ENCODE measurements around the gene CCDC12.

The CCDC12 gene

GRCh38 chr3:46989146-46989810 lies 12.7 kb upstream of the CCDC12 start:
- H3K4me3 ChIP-seq (ENCODE audit: low read length), result no peak overlapping the region
- TF ChIP-seq CTCF (IDR thresholded peaks at IDR 0.05; ENCODE audit: insufficient read depth, low read depth, low read length, missing control alignments), result no peak
- no peak for DNase-seq (ENCODE audit: low read depth)

DNA sequence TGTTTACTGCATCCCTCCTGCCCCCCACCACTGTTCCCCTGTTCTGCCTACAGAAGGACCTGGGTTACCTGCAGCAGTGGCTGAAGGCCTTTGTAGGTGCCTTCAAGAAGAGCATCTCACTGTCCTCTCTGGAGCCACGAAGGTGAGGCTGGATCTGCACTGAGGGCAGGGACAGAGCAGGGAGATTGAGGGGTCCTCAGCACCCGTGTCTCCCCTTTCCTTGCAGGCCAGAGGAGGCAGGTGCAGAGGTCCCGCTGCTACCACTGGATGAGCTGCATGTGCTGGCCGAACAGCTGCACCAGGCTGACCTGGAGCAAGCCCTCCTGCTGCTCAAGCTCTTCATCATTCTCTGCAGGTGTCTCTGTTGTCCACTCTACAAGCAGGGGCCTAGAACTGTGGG lies 12.1 kb upstream of the CCDC12 start:
- no peak for TF ChIP-seq CTCF (IDR thresholded peaks at IDR 0.05; ENCODE audit: insufficient read depth, low read depth, low read length, missing control alignments)
- H3K4me3 ChIP-seq (ENCODE audit: low read length), result no peak overlapping the region
- DNase-seq (ENCODE audit: low read depth), result no peak

DNA sequence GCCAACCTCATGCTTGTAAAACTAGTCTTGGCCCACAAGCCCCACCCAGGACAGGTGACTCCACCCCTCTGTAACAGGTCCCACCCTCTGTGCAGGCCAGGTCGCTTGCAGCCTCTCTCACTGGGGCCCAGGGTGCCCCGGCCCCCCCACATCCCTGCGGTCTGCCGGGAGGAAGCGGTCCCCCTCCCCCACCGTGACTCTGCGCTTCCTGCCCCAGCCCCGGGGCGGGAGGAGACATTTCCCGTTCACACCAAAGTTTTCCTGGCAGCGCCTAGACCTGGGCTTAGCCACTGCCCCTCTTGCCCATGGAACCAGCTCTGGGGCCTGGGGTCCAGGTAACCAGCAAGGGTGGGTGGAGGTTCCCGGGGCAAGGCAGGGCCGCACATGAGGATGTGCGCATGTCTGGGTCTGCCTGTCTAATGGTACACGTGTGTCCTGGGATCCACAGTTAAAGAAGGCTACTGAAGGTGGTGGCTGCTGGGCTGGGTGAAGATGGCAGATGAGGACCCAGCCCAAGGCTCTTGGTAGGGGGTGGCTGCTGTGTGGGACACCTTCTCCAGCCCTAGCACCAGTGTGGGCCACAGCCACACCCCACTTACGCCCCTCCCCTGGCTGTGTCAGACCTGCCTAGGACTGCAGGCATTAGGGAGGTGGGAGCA lies 11.3 kb upstream of the CCDC12 start:
- peak; percentile 81 for DNase-seq (ENCODE audit: low read depth)
- no peak overlapping the region for H3K4me3 ChIP-seq (ENCODE audit: low read length)
- TF ChIP-seq CTCF (IDR thresholded peaks at IDR 0.05; ENCODE audit: insufficient read depth, low read depth, low read length, missing control alignments), result no peak

DNA sequence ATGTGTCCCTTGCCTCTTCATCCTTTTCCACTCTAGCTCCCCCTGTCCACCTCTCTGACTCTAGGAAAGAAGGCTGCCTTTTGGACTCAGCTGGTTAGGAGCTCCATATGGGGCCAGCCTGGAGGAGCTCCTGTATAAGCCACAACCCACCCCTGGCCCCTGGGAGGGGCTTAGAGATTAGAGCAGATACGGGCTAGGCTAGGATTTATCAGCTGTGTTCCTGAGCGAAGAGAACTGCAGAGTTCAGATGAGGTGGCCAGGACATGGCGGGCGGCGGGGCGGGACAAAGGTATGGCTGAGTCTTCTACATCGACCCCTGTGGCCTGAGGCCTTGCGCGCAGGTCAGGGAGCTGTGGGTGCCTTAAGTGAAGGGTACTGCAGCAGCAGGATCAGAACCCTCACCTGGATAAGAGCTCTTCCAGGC lies 10.8 kb upstream of the CCDC12 start:
- no peak overlapping the region for H3K4me3 ChIP-seq (ENCODE audit: low read length)
- DNase-seq (ENCODE audit: low read depth), result no peak
- TF ChIP-seq CTCF (IDR thresholded peaks at IDR 0.05; ENCODE audit: insufficient read depth, low read depth, low read length, missing control alignments), result no peak

- no peak for DNase-seq (ENCODE audit: low read depth)
- no peak overlapping the region for H3K4me3 ChIP-seq (ENCODE audit: low read length)
- TF ChIP-seq CTCF (IDR thresholded peaks at IDR 0.05; ENCODE audit: insufficient read depth, low read depth, low read length, missing control alignments), result no peak
These were observed 10.3 kb upstream of the CCDC12 start for GRCh38 chr3:46986782-46987310.

DNA sequence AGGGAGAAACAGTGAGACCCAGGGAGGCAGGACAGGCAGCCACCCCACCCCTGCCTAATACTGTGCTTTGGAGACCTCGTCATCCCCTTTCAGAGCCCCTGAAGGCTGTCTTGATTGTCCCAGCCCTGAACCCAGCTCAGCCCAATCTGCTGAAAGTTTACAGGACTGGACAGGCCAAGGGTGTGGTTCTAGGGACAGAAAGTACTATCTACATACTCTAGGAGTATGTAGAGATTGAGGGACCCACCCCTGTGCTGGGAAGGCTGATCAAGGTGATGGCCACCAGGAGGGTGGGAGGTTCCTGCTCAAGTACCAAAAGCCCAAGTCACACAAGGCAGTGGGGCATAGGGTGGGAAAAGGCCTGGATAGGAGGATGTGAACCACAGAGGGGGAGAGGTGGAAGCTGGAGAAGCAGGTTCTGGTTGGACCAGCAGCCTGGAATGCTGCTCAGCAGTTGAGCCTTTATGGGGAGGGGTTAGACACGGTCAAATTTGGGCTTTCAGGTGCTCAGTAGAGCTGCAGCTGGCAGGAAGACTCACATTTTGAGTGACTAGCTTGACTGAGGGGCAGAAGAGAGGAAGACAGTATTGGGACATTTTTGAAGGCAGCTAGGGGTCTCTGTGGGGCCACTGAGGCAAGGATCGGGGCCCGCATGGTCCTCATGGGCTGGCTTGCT lies 9.6 kb upstream of the CCDC12 start:
- no peak for TF ChIP-seq CTCF (IDR thresholded peaks at IDR 0.05; ENCODE audit: insufficient read depth, low read depth, low read length, missing control alignments)
- peak; percentile 34 for DNase-seq (ENCODE audit: low read depth)
- no peak overlapping the region for H3K4me3 ChIP-seq (ENCODE audit: low read length)
